Mononuclear cell (primary cell): ENCODE data around the gene DIPK1B. TPM values are rescaled to one million over a fixed set of nuclear protein-coding genes. Genes with fewer than 3 reads are reported as not detected.
"Not testable (repeated sequence)": the region's sequence is repeated elsewhere in the genome, so short reads cannot be mapped to it uniquely, and the experiment has no call there.

Source experiments
- H3K27me3 ChIP-seq: 2 replicates; pipeline ENCODE4 v1.6.0; 2011; ENCODE audit warnings: low read length, control low read depth; ENCODE audit not compliant: insufficient read depth
- H3K4me1 ChIP-seq: 2 replicates; pipeline ENCODE4 v1.5.1; 2011; ENCODE audit warnings: mild to moderate bottlenecking, low read length, control low read depth; ENCODE audit not compliant: insufficient read depth
- H3K4me3 ChIP-seq: 2 replicates; pipeline ENCODE4 v1.5.1; 2011; ENCODE audit warnings: mild to moderate bottlenecking, low read length, moderate library complexity
- H3K9me3 ChIP-seq: 2 replicates; pipeline ENCODE4 v1.5.1; 2011; ENCODE audit warnings: low read depth, mild to moderate bottlenecking, control low read depth, low read length
- total RNA-seq: library from RNA; depleted of rRNA; stranded (reverse); fragments of >200 nt; gene quantifications from one replicate; pipeline ENCODE4 v1.2.3, GENCODE V29; 2012

Gene DIPK1B
- total RNA-seq, 1 donor = 2.7 TPM

DNA sequence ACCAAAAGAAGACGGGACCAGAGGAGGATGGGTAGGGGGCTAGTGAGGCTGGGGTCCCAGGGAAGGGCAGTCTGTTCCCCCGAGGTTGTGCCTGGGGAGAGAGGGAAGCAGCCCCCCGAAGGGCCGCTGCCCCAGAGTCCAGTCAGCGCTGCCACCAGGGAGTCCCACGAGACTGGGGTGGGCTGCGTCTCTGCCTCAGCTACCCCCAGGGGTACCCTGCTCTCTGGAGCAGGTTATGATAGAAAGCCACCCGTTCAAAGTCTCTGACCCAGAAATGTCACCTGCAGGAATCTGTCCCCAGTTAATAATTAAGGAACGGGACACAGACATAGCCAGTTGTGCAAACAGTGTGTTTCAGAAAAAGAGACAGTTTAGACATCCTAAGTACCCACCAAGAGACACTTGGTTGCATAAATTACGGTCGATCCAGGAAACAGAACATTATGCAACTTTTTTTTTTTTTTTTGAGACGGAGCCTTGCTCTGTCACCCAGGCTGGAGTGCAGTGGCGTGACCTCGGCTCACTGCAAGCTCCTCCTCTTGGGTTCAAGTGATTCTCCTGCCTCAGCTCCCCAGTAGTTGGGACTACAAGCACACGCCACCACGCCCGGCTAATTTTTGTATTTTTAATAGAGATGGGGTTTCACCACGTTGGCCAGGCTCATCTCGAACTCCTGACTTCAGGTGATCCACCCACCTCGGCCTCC is 14.4 kb upstream of the DIPK1B start:
- H3K4me1 ChIP-seq = peaks cover 59% of the 10 kb centered on the region
- H3K27me3 ChIP-seq = no peaks in the 10 kb centered on the region
- no peaks in the 10 kb centered on the region for H3K9me3 ChIP-seq
- no peak overlapping the region for H3K4me3 ChIP-seq

- Histone ChIP-seq H3K27me3 (no peaks in the 10 kb centered on the region), H3K4me3 (no peak overlapping the region), H3K4me1 (peaks cover 66% of the 10 kb centered on the region)
Observed at GRCh38 chr9:136698635-136699246, 13.6 kb upstream of the DIPK1B start.

GRCh38 chr9:136700304-136700703 is 12.1 kb upstream of the DIPK1B start:
- no peak overlapping the region for H3K4me3 ChIP-seq
- H3K4me1 ChIP-seq = peaks cover 66% of the 10 kb centered on the region
- H3K27me3 ChIP-seq = no peaks in the 10 kb centered on the region
- no peaks in the 10 kb centered on the region for H3K9me3 ChIP-seq

More at GRCh38 chr9:136698635-136699246, 13.6 kb upstream of the DIPK1B start:
- H3K9me3 ChIP-seq = no peaks in the 10 kb centered on the region

DNA sequence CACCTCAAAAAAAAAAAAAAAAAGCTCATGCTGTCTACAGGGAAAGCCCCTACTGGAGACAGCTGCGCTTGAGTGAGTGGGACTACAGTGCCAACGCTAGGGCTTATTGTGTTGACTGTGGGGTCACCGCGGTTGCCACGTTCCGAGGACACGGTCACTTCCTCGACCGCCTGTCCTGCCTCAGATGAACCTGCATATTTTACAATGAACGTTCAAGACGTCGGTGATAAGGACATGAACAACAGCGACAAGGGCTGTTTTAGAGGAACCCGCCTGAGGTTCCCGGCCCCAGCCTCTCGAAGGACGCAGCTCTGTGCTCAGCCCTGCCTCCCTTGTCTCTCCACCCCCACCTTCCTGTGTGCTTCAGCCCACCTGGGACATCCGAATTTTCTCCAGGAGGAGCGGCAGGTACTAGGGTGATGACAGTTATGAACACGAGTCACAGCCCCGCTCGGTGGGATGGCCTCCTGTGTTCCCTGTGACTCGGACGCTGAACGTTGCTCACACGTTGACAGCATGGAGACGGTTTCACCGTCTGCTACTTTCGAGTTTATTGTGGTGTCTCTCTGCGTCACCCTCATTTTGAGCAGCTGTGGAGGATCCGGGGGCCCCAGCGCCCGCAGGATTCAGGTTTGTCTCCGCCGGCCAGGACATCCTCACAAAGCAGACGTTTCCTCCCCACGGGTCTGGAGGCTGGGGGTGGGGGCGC is 11.3 kb upstream of the DIPK1B start:
- H3K4me3 ChIP-seq = no peak overlapping the region

DNA sequence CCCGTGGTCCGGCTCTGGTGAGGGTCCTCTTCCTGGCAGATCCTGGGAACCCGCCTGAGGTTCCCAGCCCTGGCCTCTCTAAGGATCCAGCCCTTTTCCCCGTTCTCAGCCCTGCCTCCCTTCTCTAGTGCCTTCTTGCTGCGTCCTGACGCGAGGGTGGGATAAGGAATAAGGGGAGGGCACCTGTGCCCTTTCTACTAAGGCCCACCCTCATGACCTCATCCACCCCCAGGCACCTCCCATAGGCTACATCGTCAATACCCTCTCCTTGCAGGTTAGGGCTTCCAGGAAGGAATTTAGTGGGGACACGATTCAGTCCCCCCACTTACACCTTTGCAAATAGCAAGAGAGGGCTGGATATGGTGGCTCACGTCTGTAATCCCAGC is 10.7 kb upstream of the DIPK1B start:
- Histone ChIP-seq H3K9me3 (no peaks in the 10 kb centered on the region), H3K27me3 (no peaks in the 10 kb centered on the region), H3K4me3 (no peak overlapping the region), H3K4me1 (peaks cover 64% of the 10 kb centered on the region)

More for the DNA sequence above, 11.3 kb upstream of the DIPK1B start:
- Histone ChIP-seq H3K27me3 (no peaks in the 10 kb centered on the region), H3K4me1 (peaks cover 68% of the 10 kb centered on the region), H3K9me3 (no peaks in the 10 kb centered on the region)

DNA sequence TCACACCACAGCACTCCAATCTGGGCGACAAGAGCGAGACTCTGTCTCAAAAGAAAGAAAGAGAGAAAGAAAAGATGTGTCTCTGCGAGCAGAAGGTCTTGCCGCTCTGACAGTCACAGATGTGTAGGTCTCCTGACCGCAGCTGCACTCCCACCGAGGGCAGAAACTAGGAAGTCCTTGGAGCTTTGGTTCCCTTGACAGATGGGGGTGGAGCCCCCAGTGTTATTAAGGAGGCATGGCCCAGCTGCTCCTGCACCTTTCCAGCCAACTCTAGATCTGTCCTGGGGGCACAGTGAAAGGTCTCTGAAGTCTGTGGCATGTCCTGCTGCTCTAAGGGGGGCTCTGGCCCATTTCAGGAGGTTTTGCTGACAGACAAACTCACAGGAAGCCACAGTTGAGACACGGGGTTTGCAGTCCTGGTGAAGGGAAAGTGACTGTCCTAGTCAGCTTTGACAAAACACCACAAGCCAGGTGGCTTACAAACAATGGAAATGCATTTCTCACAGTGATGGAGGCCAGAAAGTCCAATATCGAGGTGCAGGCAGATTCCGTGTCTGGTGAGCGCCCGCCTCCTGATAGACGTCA is 9.0 kb upstream of the DIPK1B start:
- Histone ChIP-seq H3K27me3 (no peaks in the 10 kb centered on the region), H3K9me3 (no peaks in the 10 kb centered on the region), H3K4me1 (peaks cover 49% of the 10 kb centered on the region), H3K4me3 (no peak overlapping the region)

DNA sequence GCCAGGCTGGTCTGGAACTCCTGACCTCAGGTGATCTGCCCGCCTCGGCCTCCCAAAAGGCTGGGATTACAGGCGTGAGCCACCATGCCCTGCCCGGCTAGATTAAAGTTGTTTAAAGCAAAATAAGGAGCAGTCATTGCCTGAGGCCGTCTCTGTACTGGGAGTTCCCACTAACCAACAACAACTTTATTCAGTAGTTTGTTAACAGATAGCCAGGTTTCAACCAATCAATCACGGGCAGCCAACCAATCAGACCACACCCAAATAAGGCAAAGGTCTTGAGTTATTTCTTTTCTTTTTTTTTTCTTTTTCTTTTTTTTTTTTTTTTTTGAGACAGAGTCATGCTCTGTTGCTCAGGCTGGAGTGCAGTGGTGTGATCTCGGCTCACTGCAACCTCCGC is 7.6 kb upstream of the DIPK1B start:
- H3K4me1 ChIP-seq = peaks cover 37% of the 10 kb centered on the region
- H3K27me3 ChIP-seq, H3K9me3 ChIP-seq, H3K4me3 ChIP-seq: not testable (repeated sequence)

GRCh38 chr9:136705564-136705963 is 6.8 kb upstream of the DIPK1B start:
- Histone ChIP-seq H3K4me3 (no peak overlapping the region), H3K27me3 (peaks cover 1% of the 10 kb centered on the region), H3K9me3 (no peaks in the 10 kb centered on the region), H3K4me1 (peaks cover 28% of the 10 kb centered on the region)

- no peaks in the 10 kb centered on the region for H3K9me3 ChIP-seq
- no peak overlapping the region for H3K4me3 ChIP-seq
- peaks cover 21% of the 10 kb centered on the region for H3K4me1 ChIP-seq
- peaks cover 13% of the 10 kb centered on the region for H3K27me3 ChIP-seq
Observed at GRCh38 chr9:136707011-136707410, 5.4 kb upstream of the DIPK1B start.

DNA sequence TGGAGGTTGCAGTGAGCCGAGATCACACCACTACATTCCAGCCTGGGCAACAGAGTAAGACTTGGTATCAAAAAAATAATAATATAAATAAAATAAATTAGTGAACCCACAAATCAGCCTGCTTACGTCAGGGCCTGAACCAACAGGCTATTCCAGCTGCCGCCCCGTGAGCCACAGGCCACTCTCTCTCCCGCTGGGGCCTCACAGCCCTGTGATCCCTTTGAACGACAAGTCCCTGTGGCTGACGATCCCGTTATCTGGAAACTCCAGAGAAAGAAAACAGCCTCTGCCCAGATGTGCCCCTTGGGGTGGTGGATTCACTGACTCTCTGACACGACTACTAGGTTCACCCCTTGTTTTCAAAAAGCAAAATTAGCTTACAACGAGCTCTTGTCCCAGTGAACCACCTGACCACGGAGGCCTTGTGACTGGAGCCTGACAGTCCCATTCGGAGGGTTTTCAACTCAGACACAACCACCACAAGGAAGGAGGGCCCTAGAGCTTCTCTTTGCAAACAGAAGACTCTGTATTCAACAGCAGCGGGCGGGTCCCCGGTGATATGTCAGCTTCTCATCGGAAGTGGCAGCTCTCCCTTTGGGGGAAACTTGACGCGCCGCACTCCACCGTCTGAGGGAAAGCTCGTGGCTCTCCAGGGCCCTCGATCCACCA is 4.4 kb upstream of the DIPK1B start:
- H3K9me3 ChIP-seq = no peaks in the 10 kb centered on the region
- peaks cover 21% of the 10 kb centered on the region for H3K4me1 ChIP-seq
- H3K27me3 ChIP-seq = peaks cover 15% of the 10 kb centered on the region
- no peak overlapping the region for H3K4me3 ChIP-seq

DNA sequence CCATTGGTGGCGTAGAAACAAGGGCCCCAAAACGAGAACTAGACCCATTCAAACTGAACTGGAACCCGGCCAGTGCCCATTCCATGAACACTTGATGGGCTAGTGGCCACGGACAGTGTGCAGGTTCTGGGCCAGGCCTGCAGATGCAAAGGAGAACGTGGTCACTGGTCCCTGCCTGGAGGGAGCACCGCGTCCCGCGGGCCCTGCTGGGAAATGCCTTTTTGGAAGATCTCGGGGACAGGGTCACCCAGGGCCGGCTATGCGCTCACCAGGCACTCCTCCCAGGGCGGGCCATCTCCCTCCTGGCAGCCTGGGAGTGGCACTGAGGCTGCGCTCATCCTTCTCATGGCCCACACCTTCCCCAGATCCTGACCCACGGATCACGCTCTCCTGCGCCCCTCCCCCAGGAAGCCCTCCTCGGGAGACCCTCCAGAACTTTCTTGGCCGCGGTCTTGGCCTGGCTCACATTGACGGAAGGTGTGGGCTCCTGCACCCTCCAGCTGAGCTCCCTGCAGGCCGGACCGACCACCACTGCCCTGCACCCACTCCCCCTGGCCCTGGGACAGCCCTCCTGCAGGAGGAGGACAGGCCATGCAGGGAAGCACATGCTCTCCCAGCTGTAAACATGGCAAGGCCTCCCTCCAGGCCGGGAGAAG is 2.8 kb upstream of the DIPK1B start:
- Histone ChIP-seq H3K9me3 (no peaks in the 10 kb centered on the region), H3K27me3 (peaks cover 26% of the 10 kb centered on the region), H3K4me1 (peaks cover 23% of the 10 kb centered on the region), H3K4me3 (no peak overlapping the region)

GRCh38 chr9:136710543-136710942 is 1.8 kb upstream of the DIPK1B start:
- Histone ChIP-seq H3K9me3 (no peaks in the 10 kb centered on the region), H3K4me3 (no peak overlapping the region), H3K27me3 (peaks cover 26% of the 10 kb centered on the region), H3K4me1 (peaks cover 19% of the 10 kb centered on the region)

DNA sequence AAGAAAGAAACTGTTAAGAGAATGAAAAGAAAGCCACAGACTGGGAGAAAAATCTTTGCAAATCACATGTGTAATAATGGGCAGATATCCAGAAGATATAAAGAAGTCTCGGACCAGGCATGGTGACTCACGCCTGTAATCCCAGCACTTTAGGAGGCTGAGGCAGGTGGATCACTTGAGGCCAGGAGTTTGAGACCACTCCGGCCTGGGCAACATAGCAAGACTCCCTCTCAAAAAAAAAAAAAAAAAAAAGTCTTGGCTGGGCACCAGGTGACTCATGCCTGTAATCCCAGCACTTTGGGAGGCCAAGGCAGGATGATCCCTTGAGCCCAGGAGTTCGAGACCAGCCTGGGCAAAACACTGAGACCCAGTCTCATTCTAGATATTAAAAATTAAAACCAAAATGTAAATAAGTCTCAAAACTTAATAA is 1.1 kb upstream of the DIPK1B start:
- H3K4me3 ChIP-seq, H3K9me3 ChIP-seq: not testable (repeated sequence)
- H3K27me3 ChIP-seq = peaks cover 26% of the 10 kb centered on the region
- H3K4me1 ChIP-seq = peaks cover 16% of the 10 kb centered on the region

GRCh38 chr9:136712690-136713544 is 545 bp downstream of the DIPK1B start:
- no peaks in the 10 kb centered on the region for H3K9me3 ChIP-seq
- no peak overlapping the region for H3K4me3 ChIP-seq
- peaks cover 16% of the 10 kb centered on the region for H3K4me1 ChIP-seq
- peaks cover 26% of the 10 kb centered on the region for H3K27me3 ChIP-seq
